ENCODE data around the gene RABEP1.

The RABEP1 gene

GRCh38 chr17:5364696-5365095 lies 82.6 kb downstream of the RABEP1 start:
- H3K36me3 ChIP-seq: peaks cover 49 to 81% (median 65%) of the 10 kb centered on the region in 3 donors
- no peak overlapping the region for H3K4me3 ChIP-seq
- peaks cover 0 to 2% (median 0%) of the 10 kb centered on the region in 4 donors for H3K4me1 ChIP-seq
- intact Hi-C loops (cut with DNase I; ENCODE audit: low total_unique reads): no loop called here
- no peaks in the 10 kb centered on the region for H3K27me3 ChIP-seq
- DNase-seq: no peak
- no peak for TF ChIP-seq CTCF (IDR thresholded peaks at IDR 0.05)
- H3K9me3 ChIP-seq: no peaks in the 10 kb centered on the region
- no peak overlapping the region for H3K27ac ChIP-seq

GRCh38 chr17:5365831-5366230 lies 83.7 kb downstream of the RABEP1 start:
- no peak for DNase-seq
- H3K4me1 ChIP-seq: no peaks in the 10 kb centered on the region
- intact Hi-C loops (cut with DNase I; ENCODE audit: low total_unique reads): no loop called here
- TF ChIP-seq CTCF (IDR thresholded peaks at IDR 0.05): no peak
- no peak overlapping the region for H3K4me3 ChIP-seq
- no peaks in the 10 kb centered on the region for H3K27me3 ChIP-seq
- H3K36me3 ChIP-seq: peaks cover 46 to 82% (median 76%) of the 10 kb centered on the region in 3 donors
- H3K9me3 ChIP-seq: no peaks in the 10 kb centered on the region
- no peak overlapping the region for H3K27ac ChIP-seq

- Histone ChIP-seq H3K27ac (no peak overlapping the region), H3K27me3 (no peaks in the 10 kb centered on the region), H3K4me3 (no peak overlapping the region), H3K36me3 (peaks cover 68 to 99% (median 93%) of the 10 kb centered on the region in 3 donors), H3K9me3 (no peaks in the 10 kb centered on the region), H3K4me1 (no peaks in the 10 kb centered on the region)
- no peak for TF ChIP-seq CTCF (IDR thresholded peaks at IDR 0.05)
- intact Hi-C loops (cut with DNase I; ENCODE audit: low total_unique reads): no loop called here
- DNase-seq: no peak
These were observed 88.3 kb downstream of the RABEP1 start for GRCh38 chr17:5370411-5370810.

- Histone ChIP-seq H3K27ac (no peak overlapping the region), H3K4me3 (no peak overlapping the region), H3K27me3 (no peaks in the 10 kb centered on the region), H3K36me3 (peaks cover 86 to 100% (median 94%) of the 10 kb centered on the region in 3 donors), H3K9me3 (no peaks in the 10 kb centered on the region), H3K4me1 (no peaks in the 10 kb centered on the region)
- no peak for DNase-seq
- intact Hi-C loops (cut with DNase I; ENCODE audit: low total_unique reads): no loop called here
- TF ChIP-seq CTCF (IDR thresholded peaks at IDR 0.05): no peak
These were observed 91.0 kb downstream of the RABEP1 start for GRCh38 chr17:5373112-5373511.

GRCh38 chr17:5378566-5379207 lies 96.6 kb downstream of the RABEP1 start:
- H3K9me3 ChIP-seq: no peaks in the 10 kb centered on the region
- intact Hi-C loops (cut with DNase I; ENCODE audit: low total_unique reads): no loop called here
- H3K4me1 ChIP-seq: no peaks in the 10 kb centered on the region
- H3K36me3 ChIP-seq: peaks cover 75 to 100% (median 95%) of the 10 kb centered on the region in 3 donors
- no peak overlapping the region for H3K4me3 ChIP-seq
- H3K27me3 ChIP-seq: no peaks in the 10 kb centered on the region
- no peak for TF ChIP-seq CTCF (IDR thresholded peaks at IDR 0.05)
- no peak overlapping the region for H3K27ac ChIP-seq
- DNase-seq: no peak
